ENCODE measurements around the gene C11orf21.

Gene C11orf21

DNA sequence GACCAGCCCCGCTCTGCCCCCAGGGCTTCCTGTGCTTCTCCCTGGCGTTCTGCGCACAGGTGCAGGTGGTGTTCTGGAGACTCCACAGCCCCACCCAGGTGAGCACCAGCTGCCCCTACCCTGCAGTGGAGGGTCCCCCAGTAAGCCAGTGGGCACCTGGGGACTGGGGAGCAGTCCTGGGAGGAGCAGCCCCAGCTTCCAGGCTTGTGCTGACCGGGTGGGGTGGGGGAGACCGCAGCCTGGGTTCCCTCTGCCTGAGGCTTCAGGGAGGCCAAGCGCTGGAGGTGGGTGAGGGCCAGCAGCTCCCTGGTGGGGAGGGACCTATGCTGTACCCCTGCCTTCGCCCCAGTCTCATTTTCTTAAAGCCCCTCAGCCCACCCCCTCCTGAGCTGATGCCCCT lies 7.0 kb upstream of the C11orf21 start:
- no peak overlapping the region for H3K4me3 ChIP-seq (replicated peaks; ENCODE audit: low read depth, low read length)
- TF ChIP-seq, protein P1, sequence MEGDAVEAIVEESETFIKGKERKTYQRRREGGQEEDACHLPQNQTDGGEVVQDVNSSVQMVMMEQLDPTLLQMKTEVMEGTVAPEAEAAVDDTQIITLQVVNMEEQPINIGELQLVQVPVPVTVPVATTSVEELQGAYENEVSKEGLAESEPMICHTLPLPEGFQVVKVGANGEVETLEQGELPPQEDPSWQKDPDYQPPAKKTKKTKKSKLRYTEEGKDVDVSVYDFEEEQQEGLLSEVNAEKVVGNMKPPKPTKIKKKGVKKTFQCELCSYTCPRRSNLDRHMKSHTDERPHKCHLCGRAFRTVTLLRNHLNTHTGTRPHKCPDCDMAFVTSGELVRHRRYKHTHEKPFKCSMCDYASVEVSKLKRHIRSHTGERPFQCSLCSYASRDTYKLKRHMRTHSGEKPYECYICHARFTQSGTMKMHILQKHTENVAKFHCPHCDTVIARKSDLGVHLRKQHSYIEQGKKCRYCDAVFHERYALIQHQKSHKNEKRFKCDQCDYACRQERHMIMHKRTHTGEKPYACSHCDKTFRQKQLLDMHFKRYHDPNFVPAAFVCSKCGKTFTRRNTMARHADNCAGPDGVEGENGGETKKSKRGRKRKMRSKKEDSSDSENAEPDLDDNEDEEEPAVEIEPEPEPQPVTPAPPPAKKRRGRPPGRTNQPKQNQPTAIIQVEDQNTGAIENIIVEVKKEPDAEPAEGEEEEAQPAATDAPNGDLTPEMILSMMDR (IDR thresholded peaks at IDR 0.05; ENCODE audit: low read depth, low read length, missing control alignments) = no peak
- DNase-seq (ENCODE audit: extremely low read depth, low read depth) = no peak

DNA sequence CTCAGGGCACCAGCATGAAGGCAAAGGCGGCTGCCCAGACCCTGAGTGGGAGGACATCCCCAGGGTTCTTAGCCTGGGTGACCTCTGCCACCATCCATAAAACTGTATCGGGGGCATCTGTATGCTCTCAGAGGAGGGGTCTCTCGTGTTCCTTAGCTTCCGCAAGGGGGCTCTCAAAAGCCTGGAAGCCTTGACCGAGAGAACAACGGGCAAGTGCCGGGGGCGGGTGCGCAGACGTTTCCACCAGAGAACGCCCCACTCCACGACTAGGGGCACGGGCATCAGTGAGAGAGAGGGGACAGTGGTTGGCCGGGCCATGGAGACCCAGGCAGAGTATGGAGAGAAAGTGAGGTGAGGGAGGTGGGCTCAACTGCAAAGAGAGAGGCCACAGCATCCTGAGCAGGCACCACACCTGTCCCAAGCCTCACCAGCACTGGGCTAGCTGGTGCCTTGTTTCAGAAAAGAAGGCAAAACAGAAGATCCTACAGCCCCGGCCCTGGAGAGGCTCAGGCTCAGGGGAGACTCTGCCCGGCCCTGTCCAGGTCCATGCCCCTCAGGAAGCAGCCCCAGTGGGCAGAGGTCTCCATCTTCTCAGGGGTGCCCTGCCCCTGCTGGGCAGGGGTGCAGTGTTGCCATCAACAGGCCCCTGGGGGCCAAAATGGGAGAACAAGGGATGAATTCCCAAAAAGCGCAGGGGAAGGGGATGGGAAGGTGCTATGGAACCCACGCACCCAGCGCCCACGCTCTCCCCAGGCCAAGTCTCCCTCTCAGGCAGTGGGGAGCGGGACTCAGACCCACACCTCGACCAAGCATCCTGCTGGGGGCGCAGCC lies 6.0 kb upstream of the C11orf21 start:
- no peak for DNase-seq (ENCODE audit: extremely low read depth, low read depth)
- H3K4me3 ChIP-seq (replicated peaks; ENCODE audit: low read depth, low read length) = no peak overlapping the region
- TF ChIP-seq, protein P1 (IDR thresholded peaks at IDR 0.05; ENCODE audit: low read depth, low read length, missing control alignments) = no peak

DNA sequence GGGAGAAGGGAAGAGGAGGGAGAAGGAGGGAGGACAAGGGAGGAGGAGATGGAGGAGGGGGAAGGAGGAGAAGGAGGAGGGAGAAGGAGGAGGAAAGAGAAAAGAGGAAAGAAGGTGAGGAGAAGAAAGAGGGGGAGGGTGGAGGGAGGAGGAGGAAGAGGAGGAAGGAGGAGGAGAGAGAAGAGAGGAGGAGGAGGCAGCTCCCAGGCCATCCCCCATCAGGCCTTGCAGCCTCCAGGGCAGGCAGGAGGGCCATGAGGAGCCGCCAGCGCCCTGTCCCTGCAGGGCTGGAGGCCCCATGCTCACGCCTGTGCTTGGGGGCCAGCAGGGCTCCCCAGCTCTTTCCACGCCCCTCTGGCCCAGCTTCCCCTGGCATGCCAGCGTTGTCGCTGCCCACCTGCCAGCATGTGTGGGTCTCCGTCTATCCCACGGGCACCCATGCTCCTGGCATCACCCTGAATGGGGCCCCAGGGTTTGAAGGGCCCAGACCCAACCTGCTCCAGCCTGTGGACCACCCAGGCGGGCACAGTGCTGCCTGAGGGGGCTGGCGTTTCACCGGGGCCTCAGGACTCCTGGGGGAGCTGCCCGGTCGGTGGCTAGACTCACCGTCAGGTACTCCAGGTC lies 5.3 kb upstream of the C11orf21 start:
- TF ChIP-seq, protein P1 (IDR thresholded peaks at IDR 0.05; ENCODE audit: low read depth, low read length, missing control alignments) = no peak
- DNase-seq (ENCODE audit: extremely low read depth, low read depth) = peak; percentile 35
- no peak overlapping the region for H3K4me3 ChIP-seq (replicated peaks; ENCODE audit: low read depth, low read length)

DNA sequence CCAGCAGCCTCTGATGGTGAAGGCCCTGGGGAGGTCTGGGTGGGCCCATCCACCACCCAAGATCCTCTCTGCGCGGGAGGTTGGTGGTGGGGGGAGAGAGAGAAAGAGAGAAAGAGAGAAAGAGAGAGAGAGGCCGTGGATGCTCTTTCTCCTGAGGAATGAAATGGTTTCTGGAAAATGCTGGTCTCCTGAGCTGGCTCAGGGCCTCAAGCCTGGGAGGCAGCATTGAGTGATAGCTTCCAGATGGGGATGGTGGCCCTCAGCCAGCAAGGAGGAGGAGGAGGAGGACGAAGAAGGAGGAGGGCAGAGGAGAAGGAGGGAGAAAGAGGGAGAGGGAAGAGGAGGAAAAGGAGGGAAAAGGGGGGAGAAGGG lies 4.7 kb upstream of the C11orf21 start:
- DNase-seq (ENCODE audit: extremely low read depth, low read depth) = peak; percentile 86
- TF ChIP-seq, protein P1 (IDR thresholded peaks at IDR 0.05; ENCODE audit: low read depth, low read length, missing control alignments) = no peak
- H3K4me3 ChIP-seq (replicated peaks; ENCODE audit: low read depth, low read length) = peak overlapping the region; percentile 7

DNA sequence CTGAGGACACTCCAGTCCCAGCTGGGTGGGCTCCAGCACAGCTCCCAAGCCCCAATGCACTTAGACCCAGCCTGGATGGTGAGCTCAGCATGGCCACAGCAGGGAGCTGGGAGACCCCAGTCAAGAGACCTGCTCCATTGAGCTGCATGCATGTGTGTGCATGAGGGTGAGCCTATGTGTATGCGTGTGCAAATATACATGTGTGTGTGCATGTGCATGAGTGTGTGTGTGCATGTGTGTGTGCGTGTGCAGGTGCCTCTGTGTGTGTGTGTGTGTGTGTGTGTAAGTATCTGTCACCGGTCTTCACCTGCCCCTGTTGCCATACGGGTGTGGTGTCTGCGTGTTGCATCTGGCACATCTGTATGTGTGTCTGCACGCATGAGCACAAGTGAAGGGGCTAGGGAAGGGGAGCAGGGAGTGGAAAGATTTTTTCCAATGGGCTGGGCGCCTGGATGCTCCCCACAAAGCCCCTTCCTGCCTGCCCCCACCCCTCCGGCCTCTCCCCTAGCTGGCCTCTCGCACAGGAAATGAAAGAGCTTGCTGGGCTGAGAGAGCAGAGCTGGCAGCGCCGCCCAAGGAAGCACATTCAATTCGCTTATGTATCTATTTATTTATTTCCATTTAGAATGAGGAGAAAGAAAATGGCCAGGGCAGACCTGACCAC lies 4.2 kb upstream of the C11orf21 start:
- DNase-seq (ENCODE audit: extremely low read depth, low read depth) = peak; percentile 21
- TF ChIP-seq, protein P1 (IDR thresholded peaks at IDR 0.05; ENCODE audit: low read depth, low read length, missing control alignments) = no peak
- H3K4me3 ChIP-seq (replicated peaks; ENCODE audit: low read depth, low read length) = peak overlapping the region; percentile 7

DNA sequence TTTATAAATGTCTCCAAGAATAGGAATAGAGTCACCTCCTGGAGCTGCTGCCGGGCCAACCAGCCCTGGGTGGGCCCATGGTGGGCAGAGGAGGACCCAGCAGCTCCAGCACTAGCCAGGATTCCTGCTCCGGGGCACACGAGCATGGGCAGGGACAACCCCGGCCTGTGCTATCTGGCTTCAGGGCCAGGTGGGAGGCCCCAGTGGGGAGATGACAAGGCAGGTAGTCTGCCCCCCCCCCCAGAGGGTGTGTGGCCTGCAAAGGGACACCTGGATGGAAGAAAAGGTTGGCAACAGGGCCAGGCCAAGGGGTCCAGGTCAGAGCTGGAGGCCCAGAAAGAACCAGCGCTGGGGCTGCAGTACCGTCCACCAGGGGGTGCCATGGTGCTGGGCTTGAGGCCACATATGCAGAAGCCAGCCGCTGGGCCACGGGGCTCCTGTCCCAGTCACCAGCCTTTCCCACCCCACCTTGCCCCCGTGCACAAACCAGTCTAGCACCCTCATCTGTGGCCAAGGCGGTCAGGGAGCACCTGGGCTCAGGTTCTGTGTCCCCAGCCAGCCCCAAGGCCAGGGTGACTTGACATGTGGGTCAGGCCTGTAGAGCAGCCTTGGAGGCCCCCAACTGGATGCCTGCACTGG lies 3.5 kb upstream of the C11orf21 start:
- DNase-seq (ENCODE audit: extremely low read depth, low read depth) = peak; percentile 33
- TF ChIP-seq, protein P1 (IDR thresholded peaks at IDR 0.05; ENCODE audit: low read depth, low read length, missing control alignments) = peak; percentile 90
- no peak overlapping the region for H3K4me3 ChIP-seq (replicated peaks; ENCODE audit: low read depth, low read length)

All from HFF-Myc (cell line).